T-helper 17 cell (primary cell): ENCODE measurements around the gene FAM219A. TPM values are rescaled to one million over a fixed set of nuclear protein-coding genes. Genes with fewer than 3 reads are reported as not detected.
A peak's percentile ranks its signal among the peaks of the same experiment; 100 is the strongest.

ENCODE experiments used
- ATAC-seq: fragments of 150-1000 bp; cut with Tn5 transposase; 2 replicates; pipeline ENCODE4 v1.10.0; 2021; ENCODE audit warnings: mild to moderate bottlenecking, moderate library complexity
- DNase-seq, 3 donors: peaks; one replicate each; pipeline versions ENCODE4 v3.0.0 to v3.0.0-alpha.2; 2020 to 2021
- H3K9me3 ChIP-seq: one replicate; pipeline ENCODE4 v1.7.0; 2013; ENCODE audit warnings: low read length, mild to moderate bottlenecking; ENCODE audit not compliant: control insufficient read depth, poor library complexity, severe bottlenecking
- H3K27ac Mint-ChIP-seq: one replicate; pipeline ENCODE4 v1.8.0; 2022; ENCODE audit warnings: mild to moderate bottlenecking, moderate library complexity, mixed read lengths
- H3K27me3 Mint-ChIP-seq: one replicate; pipeline ENCODE4 v1.8.0; 2022; ENCODE audit warnings: mixed read lengths
- H3K36me3 Mint-ChIP-seq: one replicate; pipeline ENCODE4 v1.8.0; 2022; ENCODE audit warnings: low read depth, mixed read lengths
- H3K4me1 Mint-ChIP-seq: one replicate; pipeline ENCODE4 v1.8.0; 2022; ENCODE audit warnings: mild to moderate bottlenecking, mixed read lengths
- H3K4me3 Mint-ChIP-seq: one replicate; pipeline ENCODE4 v1.8.0; 2022; ENCODE audit warnings: mild to moderate bottlenecking, moderate library complexity, mixed read lengths
- total RNA-seq, 4 donors: library from RNA in 2 of 4; stranded (reverse) in 2 of 4; gene quantifications; one replicate each; pipeline ENCODE4 v1.2.3 and lab custom pipeline; 2022 to 2026

The FAM219A gene
- total RNA-seq, 2 donors from 2014 or later = 12.3 to 13.4 TPM

- ATAC-seq = no peak
- no peaks in the 10 kb centered on the region for H3K9me3 ChIP-seq
- peaks cover 5% of the 10 kb centered on the region for H3K36me3 Mint-ChIP-seq
- H3K4me3 Mint-ChIP-seq = no peak overlapping the region
- no peaks in the 10 kb centered on the region for H3K4me1 Mint-ChIP-seq
- DNase-seq = no peak
- H3K27ac Mint-ChIP-seq = no peak overlapping the region
- H3K27me3 Mint-ChIP-seq = peaks cover 30% of the 10 kb centered on the region
Observed at GRCh38 chr9:34475097-34475496, 16.7 kb upstream of the FAM219A start.

- Mint-ChIP-seq H3K4me3 (no peak overlapping the region), H3K36me3 (peaks cover 2% of the 10 kb centered on the region), H3K27me3 (peaks cover 37% of the 10 kb centered on the region), H3K27ac (no peak overlapping the region), H3K4me1 (no peaks in the 10 kb centered on the region)
- H3K9me3 ChIP-seq = no peaks in the 10 kb centered on the region
- no peak for ATAC-seq
- no peak for DNase-seq
Observed at GRCh38 chr9:34465468-34465867, 7.1 kb upstream of the FAM219A start.

- no peak overlapping the region for H3K4me3 Mint-ChIP-seq
- H3K27me3 Mint-ChIP-seq = peaks cover 38% of the 10 kb centered on the region
- H3K9me3 ChIP-seq = no peaks in the 10 kb centered on the region
- no peak overlapping the region for H3K27ac Mint-ChIP-seq
- H3K36me3 Mint-ChIP-seq = peaks cover 2% of the 10 kb centered on the region
- DNase-seq = no peak
- peaks cover 3% of the 10 kb centered on the region for H3K4me1 Mint-ChIP-seq
- ATAC-seq = no peak
Observed at GRCh38 chr9:34464571-34464970, 6.2 kb upstream of the FAM219A start.

- Mint-ChIP-seq H3K27me3 (peaks cover 42% of the 10 kb centered on the region), H3K4me1 (peaks cover 9% of the 10 kb centered on the region), H3K27ac (no peak overlapping the region), H3K4me3 (no peak overlapping the region), H3K36me3 (peaks cover 2% of the 10 kb centered on the region)
- ATAC-seq (no peak), DNase-seq (no peak)
- H3K9me3 ChIP-seq = no peaks in the 10 kb centered on the region
Observed at GRCh38 chr9:34463901-34464232, 5.5 kb upstream of the FAM219A start.

GRCh38 chr9:34463098-34463900 lies 4.9 kb upstream of the FAM219A start:
- Mint-ChIP-seq H3K27me3 (peaks cover 43% of the 10 kb centered on the region), H3K27ac (no peak overlapping the region), H3K4me1 (peaks cover 14% of the 10 kb centered on the region), H3K36me3 (peaks cover 2% of the 10 kb centered on the region), H3K4me3 (no peak overlapping the region)
- no peak for ATAC-seq
- H3K9me3 ChIP-seq = no peaks in the 10 kb centered on the region
- DNase-seq = no peak

- Mint-ChIP-seq H3K27ac (no peak overlapping the region), H3K27me3 (peaks cover 28% of the 10 kb centered on the region), H3K4me3 (no peak overlapping the region), H3K4me1 (peaks cover 34% of the 10 kb centered on the region), H3K36me3 (peaks cover 2% of the 10 kb centered on the region)
- ATAC-seq (no peak), DNase-seq (no peak)
- no peaks in the 10 kb centered on the region for H3K9me3 ChIP-seq
Observed at GRCh38 chr9:34459941-34460340, 1.6 kb upstream of the FAM219A start.

GRCh38 chr9:34459356-34459755 lies 986 bp upstream of the FAM219A start:
- Mint-ChIP-seq H3K4me3 (peak overlapping the region; percentile 95), H3K27ac (no peak overlapping the region), H3K27me3 (peaks cover 28% of the 10 kb centered on the region), H3K4me1 (peaks cover 36% of the 10 kb centered on the region), H3K36me3 (peaks cover 2% of the 10 kb centered on the region)
- no peak for ATAC-seq
- no peaks in the 10 kb centered on the region for H3K9me3 ChIP-seq
- no peak for DNase-seq

- no peak for ATAC-seq
- peak overlapping the region; percentile 47 for H3K27ac Mint-ChIP-seq
Observed at GRCh38 chr9:34458959-34459340, 580 bp upstream of the FAM219A start.

GRCh38 chr9:34457266-34458012 lies 931 bp downstream of the FAM219A start:
- peaks cover 26% of the 10 kb centered on the region for H3K27me3 Mint-ChIP-seq
- no peak for ATAC-seq
- H3K27ac Mint-ChIP-seq = peak overlapping the region; percentile 27
- H3K36me3 Mint-ChIP-seq = peaks cover 5% of the 10 kb centered on the region
- peak overlapping the region; percentile 95 for H3K4me3 Mint-ChIP-seq
- H3K9me3 ChIP-seq = no peaks in the 10 kb centered on the region
- peaks cover 46% of the 10 kb centered on the region for H3K4me1 Mint-ChIP-seq
- DNase-seq = no peak

More at GRCh38 chr9:34458959-34459340, 580 bp upstream of the FAM219A start:
- H3K27me3 Mint-ChIP-seq = peaks cover 28% of the 10 kb centered on the region
- no peaks in the 10 kb centered on the region for H3K9me3 ChIP-seq
- peaks cover 2% of the 10 kb centered on the region for H3K36me3 Mint-ChIP-seq
- DNase-seq = no peak
- H3K4me3 Mint-ChIP-seq = peak overlapping the region; percentile 95
- peaks cover 36% of the 10 kb centered on the region for H3K4me1 Mint-ChIP-seq

GRCh38 chr9:34456746-34457145 lies 1.6 kb downstream of the FAM219A start:
- no peak overlapping the region for H3K27ac Mint-ChIP-seq
- no peaks in the 10 kb centered on the region for H3K9me3 ChIP-seq
- peaks cover 7% of the 10 kb centered on the region for H3K36me3 Mint-ChIP-seq
- peaks cover 51% of the 10 kb centered on the region for H3K4me1 Mint-ChIP-seq
- DNase-seq = no peak
- H3K27me3 Mint-ChIP-seq = peaks cover 19% of the 10 kb centered on the region
- ATAC-seq = no peak
- peak overlapping the region; percentile 95 for H3K4me3 Mint-ChIP-seq

- Mint-ChIP-seq H3K4me3 (no peak overlapping the region), H3K27me3 (peaks cover 13% of the 10 kb centered on the region), H3K27ac (no peak overlapping the region), H3K4me1 (peaks cover 54% of the 10 kb centered on the region), H3K36me3 (peaks cover 6% of the 10 kb centered on the region)
- no peaks in the 10 kb centered on the region for H3K9me3 ChIP-seq
- ATAC-seq (no peak), DNase-seq (no peak)
Observed at GRCh38 chr9:34456151-34456550, 2.2 kb downstream of the FAM219A start.

- Mint-ChIP-seq H3K36me3 (peaks cover 8% of the 10 kb centered on the region), H3K4me1 (peaks cover 56% of the 10 kb centered on the region), H3K27me3 (peaks cover 8% of the 10 kb centered on the region), H3K4me3 (no peak overlapping the region), H3K27ac (no peak overlapping the region)
- DNase-seq = no peak
- H3K9me3 ChIP-seq = no peaks in the 10 kb centered on the region
- ATAC-seq = no peak
Observed at GRCh38 chr9:34454571-34455065, 3.8 kb downstream of the FAM219A start.

- H3K27me3 Mint-ChIP-seq = no peaks in the 10 kb centered on the region
- no peak for ATAC-seq
- H3K4me1 Mint-ChIP-seq = peaks cover 41% of the 10 kb centered on the region
- H3K36me3 Mint-ChIP-seq = peaks cover 8% of the 10 kb centered on the region
- no peak for DNase-seq
- no peaks in the 10 kb centered on the region for H3K9me3 ChIP-seq
- no peak overlapping the region for H3K4me3 Mint-ChIP-seq
- no peak overlapping the region for H3K27ac Mint-ChIP-seq
Observed at GRCh38 chr9:34452568-34452967, 5.8 kb downstream of the FAM219A start.
